ENCODE measurements around the gene ARRDC4.

ARRDC4 gene

GRCh38 chr15:97931314-97931713, 29.2 kb upstream of the ARRDC4 start:
- in situ Hi-C loops (cut with HindIII; ENCODE audit: low sequenced_read_pairs), result no loop called here
- H3K4me3 ChIP-seq (ENCODE audit: low read depth, low read length), result no peak overlapping the region
- no peak for DNase-seq (ENCODE audit: low read depth)
- TF ChIP-seq CTCF (IDR thresholded peaks at IDR 0.05; ENCODE audit: low read depth, low read length, missing control alignments), result no peak

DNA sequence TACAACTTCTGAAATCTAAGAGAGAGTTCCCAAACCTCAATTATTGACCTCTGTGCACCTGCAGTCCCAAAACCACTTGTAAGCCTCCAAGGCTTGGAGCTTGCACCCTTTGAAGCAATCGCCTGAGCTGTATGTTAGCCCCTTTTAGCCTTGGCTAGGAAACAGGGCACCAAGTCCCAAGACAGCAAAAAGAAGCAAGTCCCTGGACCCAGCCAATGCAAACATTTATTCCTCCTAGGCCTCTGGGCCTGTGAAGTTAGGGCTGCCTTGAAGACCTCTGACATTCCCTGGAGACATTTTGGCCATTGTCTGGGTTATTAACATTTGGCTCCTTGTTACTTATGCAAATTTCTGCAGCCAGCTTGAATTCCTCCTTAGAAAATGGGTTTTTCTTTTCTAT, 26.9 kb upstream of the ARRDC4 start:
- H3K4me3 ChIP-seq (ENCODE audit: low read depth, low read length), result no peak overlapping the region
- no peak for DNase-seq (ENCODE audit: low read depth)
- no peak for TF ChIP-seq CTCF (IDR thresholded peaks at IDR 0.05; ENCODE audit: low read depth, low read length, missing control alignments)
- in situ Hi-C loops (cut with HindIII; ENCODE audit: low sequenced_read_pairs), result no loop called here

GRCh38 chr15:97940993-97941392, 19.5 kb upstream of the ARRDC4 start:
- DNase-seq (ENCODE audit: low read depth), result no peak
- TF ChIP-seq CTCF (IDR thresholded peaks at IDR 0.05; ENCODE audit: low read depth, low read length, missing control alignments), result no peak
- in situ Hi-C loops (cut with HindIII; ENCODE audit: low sequenced_read_pairs), result no loop called here
- H3K4me3 ChIP-seq (ENCODE audit: low read depth, low read length), result no peak overlapping the region

GRCh38 chr15:97941572-97941971, 18.9 kb upstream of the ARRDC4 start:
- no peak for DNase-seq (ENCODE audit: low read depth)
- no peak overlapping the region for H3K4me3 ChIP-seq (ENCODE audit: low read depth, low read length)
- in situ Hi-C loops (cut with HindIII; ENCODE audit: low sequenced_read_pairs), result no loop called here
- TF ChIP-seq CTCF (IDR thresholded peaks at IDR 0.05; ENCODE audit: low read depth, low read length, missing control alignments), result no peak

DNA sequence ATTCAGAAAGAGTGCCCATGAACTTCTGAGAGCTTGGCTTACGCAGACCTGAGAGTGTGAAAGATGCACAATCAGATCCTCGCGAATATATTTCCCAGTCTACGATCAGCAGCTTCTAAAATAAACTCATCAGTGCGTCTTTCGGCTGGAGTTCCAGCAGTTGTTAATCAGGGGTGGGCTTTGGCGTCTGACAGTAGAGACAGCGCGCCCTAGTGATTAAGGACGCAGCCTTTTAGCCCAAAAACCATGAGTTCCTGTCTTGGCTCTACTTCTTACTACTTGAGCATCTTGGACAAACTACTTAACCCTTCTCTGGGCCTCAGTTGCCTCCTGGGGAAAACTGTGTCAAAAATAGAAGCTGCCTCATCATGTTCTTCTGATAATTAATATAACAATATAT, 15.8 kb upstream of the ARRDC4 start:
- in situ Hi-C loops (cut with HindIII; ENCODE audit: low sequenced_read_pairs), result no loop called here
- H3K4me3 ChIP-seq (ENCODE audit: low read depth, low read length), result no peak overlapping the region
- no peak for DNase-seq (ENCODE audit: low read depth)
- no peak for TF ChIP-seq CTCF (IDR thresholded peaks at IDR 0.05; ENCODE audit: low read depth, low read length, missing control alignments)

DNA sequence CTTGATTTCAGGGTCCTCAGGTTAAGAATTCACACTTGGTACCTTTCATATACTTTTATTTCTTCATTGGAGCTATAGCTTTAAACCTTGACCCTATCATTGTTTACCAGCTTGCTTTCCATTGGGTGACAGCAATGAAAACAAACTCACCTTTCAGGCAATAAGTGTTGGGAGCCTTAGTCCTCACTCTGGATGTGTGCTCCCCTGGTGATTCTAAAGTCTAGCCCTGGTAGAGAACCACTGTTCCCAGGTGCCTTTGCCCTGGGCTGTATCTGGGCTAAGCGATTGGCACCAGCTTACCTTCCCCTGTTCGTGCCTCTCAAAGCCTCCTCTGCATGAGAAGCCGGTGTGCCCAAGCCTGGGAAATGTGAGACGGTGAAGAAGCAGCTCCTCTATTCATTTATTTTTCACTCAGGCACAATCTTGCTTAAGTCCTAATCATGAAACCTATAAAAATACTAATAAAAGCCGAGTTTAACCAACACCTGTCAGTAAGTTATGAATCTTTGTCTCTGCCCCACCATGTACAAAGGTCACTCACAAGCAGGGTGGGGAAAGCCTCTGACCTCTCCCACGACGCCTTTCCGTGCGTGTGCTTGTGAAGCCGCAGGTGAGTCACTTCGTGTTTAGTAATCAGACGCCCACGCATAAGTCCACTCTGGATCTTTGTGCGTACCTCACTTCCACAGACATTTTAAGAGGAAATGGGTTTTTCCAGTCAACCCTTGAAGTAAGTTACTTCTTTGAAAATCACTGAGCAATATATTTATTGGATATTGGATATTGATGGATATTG, 12.8 kb upstream of the ARRDC4 start:
- no peak overlapping the region for H3K4me3 ChIP-seq (ENCODE audit: low read depth, low read length)
- in situ Hi-C loops (cut with HindIII; ENCODE audit: low sequenced_read_pairs), result no loop called here
- no peak for TF ChIP-seq CTCF (IDR thresholded peaks at IDR 0.05; ENCODE audit: low read depth, low read length, missing control alignments)
- DNase-seq (ENCODE audit: low read depth), result no peak
